Spleen (tissue), 11 donors: ENCODE results near the gene SLC7A6. TPM values are rescaled to one million over a fixed set of nuclear protein-coding genes. Genes with fewer than 3 reads are reported as not detected.
A peak's percentile ranks its signal among the peaks of the same experiment; 100 is the strongest.

ENCODE experiments used
- DNase-seq: peaks from one replicate; pipeline ENCODE4 v3.0.0-alpha.2; 2020
- H3K27ac ChIP-seq, 8 donors: fragments of 200-600 bp; sonication (generic) in 7 of 8; 1 replicate in 4 of 8; 2 replicates in 4 of 8; pipeline versions ENCODE4 v1.5.0 to v1.8.0; 2016 to 2021; ENCODE audit warnings: inconsistent platforms in 4 of 8, mild to moderate bottlenecking in 4 of 8, moderate library complexity in 1 of 8
- H3K27me3 ChIP-seq, 7 donors: fragments of 200-600 bp; sonication (generic) in 6 of 7; replicated peaks in 1 of 7; 1 replicate in 4 of 7; 2 replicates in 3 of 7; pipeline versions ENCODE4 v1.5.0 to v1.8.0; 2016 to 2021; ENCODE audit warnings: inconsistent platforms in 3 of 7, mild to moderate bottlenecking in 1 of 7
- H3K36me3 ChIP-seq, 6 donors: fragments of 200-600 bp; sonication (generic) in 5 of 6; 1 replicate in 4 of 6; 2 replicates in 2 of 6; pipeline versions ENCODE4 v1.5.0 to v1.8.0; 2016 to 2021; ENCODE audit warnings: inconsistent platforms in 2 of 6
- H3K4me1 ChIP-seq, 6 donors: fragments of 200-600 bp; sonication (generic) in 5 of 6; 1 replicate in 3 of 6; 2 replicates in 3 of 6; pipeline versions ENCODE4 v1.5.0 to v1.8.0; 2016 to 2021; ENCODE audit warnings: inconsistent platforms in 3 of 6
- H3K4me3 ChIP-seq, 8 donors: fragments of 200-600 bp; sonication (generic) in 7 of 8; 1 replicate in 4 of 8; 2 replicates in 4 of 8; pipeline versions ENCODE4 v1.5.0 to v1.8.0; 2016 to 2021; ENCODE audit warnings: inconsistent platforms in 4 of 8, mild to moderate bottlenecking in 4 of 8, moderate library complexity in 2 of 8
- H3K9me3 ChIP-seq, 8 donors: fragments of 200-600 bp; sonication (generic) in 7 of 8; 1 replicate in 4 of 8; 2 replicates in 4 of 8; pipeline versions ENCODE4 v1.5.0 to v1.8.0; 2016 to 2021; ENCODE audit warnings: inconsistent platforms in 4 of 8
- POLR2A ChIP-seq, 3 donors: fragments of 450-650 bp; IDR thresholded peaks; one replicate each; pipeline ENCODE4 v1.5.1; 2017; ENCODE audit warnings: antibody characterized with exemption in 3 of 3, mild to moderate bottlenecking in 1 of 3
- POLR2AphosphoS5 ChIP-seq, 3 donors: sonication (generic); formaldehyde crosslinking; IDR thresholded peaks; one replicate each; pipeline ENCODE4 v1.5.1; 2017; ENCODE audit warnings: antibody characterized with exemption in 3 of 3
- WGBS, 5 donors: extraction: QIAGEN DNeasy Blood & Tissue Kit in 3 of 5; methylation state at CpG; one replicate each; pipeline versions ENCODE4 v1.1.5 to v1.1.7; 2013 to 2018; 5-methylcytosine and 5-hydroxymethylcytosine counted together
- intact Hi-C: fragments of 100-400 bp; cut with DNase I; formaldehyde crosslinking; loops from one replicate; pipeline ENCODE4 v1.15.0; 2023; ENCODE audit warnings: low total_unique reads
- polyA plus RNA-seq, 3 donors: library from polyadenylated mRNA; stranded (reverse); fragments of 200-250 nt; gene quantifications; one replicate each; pipeline ENCODE4 v1.2.1, GENCODE V29; 2013
- total RNA-seq, 7 donors: library from RNA; depleted of rRNA in 3 of 7; stranded (reverse); fragments of >200 nt in 3 of 7; fragmentation: NEBNext Ultra II Directional in 4 of 7; extraction: Animal tissue kit (Norgen Biotek cat#: 25700) in 4 of 7; gene quantifications; one replicate each; pipeline versions ENCODE4 v1.1.0 to v1.2.1, GENCODE V29; 2016 to 2021
- TF ChIP-seq, protein P1 (sequence below), 11 experiments: fragments of 200-600 bp in 7 of 11; fragments of 450-650 bp in 4 of 11; sonication (generic) in 4 of 11; IDR thresholded peaks in 8 of 11; conservative IDR thresholded peaks in 3 of 11; 1 replicate in 7 of 11; 2 replicates in 4 of 11; pipeline versions ENCODE4 v1.4.0 to v1.8.0; 2016 to 2021; ENCODE audit warnings: antibody characterized with exemption in 11 of 11, inconsistent platforms in 4 of 11, mild to moderate bottlenecking in 1 of 11
- donor health status: healthy with polysubstance abuse.
- donor health status: DM: no; HTN: no; CAD: no; lungs with moderate emphysema.
- donor health status: DM: no; HTN: no; CAD: no.
- donor health status: Bipolar disorder and iron deficiency.
- donor health status: healthy.
- donor health status: DM: no; HTN: no; CAD: no.
- donor health status: DM: yes; HTN: yes; CAD: no.

SLC7A6 gene
- total and polyA plus RNA-seq, 10 donors = 9.8 to 62.8 (median 46.1) TPM

- H3K4me3 ChIP-seq = no peak overlapping the region
- DNase-seq = no peak
Observed at GRCh38 chr16:68232335-68232734, 32.0 kb upstream of the SLC7A6 start.

DNA sequence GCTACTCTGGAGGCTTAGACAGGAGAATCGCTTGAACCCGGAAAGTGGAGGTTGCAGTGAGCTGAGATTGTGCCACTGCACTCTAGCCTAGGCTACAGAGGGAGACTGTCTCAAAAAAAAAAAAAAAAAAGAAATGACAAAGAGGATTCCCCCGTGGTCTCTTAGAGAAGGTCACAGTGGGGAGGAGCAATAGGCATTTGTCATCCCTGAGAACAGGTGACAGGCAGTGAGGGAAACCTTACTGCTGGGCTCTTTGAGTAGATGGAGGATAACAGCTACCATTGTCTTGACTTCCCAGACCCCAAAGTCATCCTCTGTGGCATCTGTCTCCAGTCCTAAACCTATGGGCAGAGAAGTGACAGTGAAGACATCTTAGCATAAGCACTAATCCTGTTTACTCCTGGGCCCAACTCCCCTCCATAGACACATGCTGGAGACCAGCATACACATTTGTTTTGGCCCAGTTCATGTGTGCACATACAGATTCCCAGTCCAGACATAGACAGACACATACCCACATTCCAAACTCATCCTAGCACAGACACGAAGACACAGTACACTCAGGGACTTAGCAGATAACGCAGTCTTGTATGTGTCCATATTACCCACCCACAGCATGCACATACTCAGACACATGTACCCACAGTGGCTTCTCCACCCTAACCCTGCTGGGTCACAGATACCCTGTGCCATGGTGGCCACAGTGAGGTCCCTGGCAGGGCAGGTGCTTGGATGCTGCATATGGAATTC, 31.1 kb upstream of the SLC7A6 start:
- intact Hi-C loops = no loop called here
- no peak for DNase-seq
- peaks cover 15 to 58% (median 28%) of the 10 kb centered on the region in 6 donors for H3K4me1 ChIP-seq
- TF ChIP-seq POLR2AphosphoS5 (IDR thresholded peaks at IDR 0.05) (no peak), POLR2A (IDR thresholded peaks at IDR 0.05) (no peak)
- TF ChIP-seq, protein P1, sequence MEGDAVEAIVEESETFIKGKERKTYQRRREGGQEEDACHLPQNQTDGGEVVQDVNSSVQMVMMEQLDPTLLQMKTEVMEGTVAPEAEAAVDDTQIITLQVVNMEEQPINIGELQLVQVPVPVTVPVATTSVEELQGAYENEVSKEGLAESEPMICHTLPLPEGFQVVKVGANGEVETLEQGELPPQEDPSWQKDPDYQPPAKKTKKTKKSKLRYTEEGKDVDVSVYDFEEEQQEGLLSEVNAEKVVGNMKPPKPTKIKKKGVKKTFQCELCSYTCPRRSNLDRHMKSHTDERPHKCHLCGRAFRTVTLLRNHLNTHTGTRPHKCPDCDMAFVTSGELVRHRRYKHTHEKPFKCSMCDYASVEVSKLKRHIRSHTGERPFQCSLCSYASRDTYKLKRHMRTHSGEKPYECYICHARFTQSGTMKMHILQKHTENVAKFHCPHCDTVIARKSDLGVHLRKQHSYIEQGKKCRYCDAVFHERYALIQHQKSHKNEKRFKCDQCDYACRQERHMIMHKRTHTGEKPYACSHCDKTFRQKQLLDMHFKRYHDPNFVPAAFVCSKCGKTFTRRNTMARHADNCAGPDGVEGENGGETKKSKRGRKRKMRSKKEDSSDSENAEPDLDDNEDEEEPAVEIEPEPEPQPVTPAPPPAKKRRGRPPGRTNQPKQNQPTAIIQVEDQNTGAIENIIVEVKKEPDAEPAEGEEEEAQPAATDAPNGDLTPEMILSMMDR (IDR thresholded peaks at IDR 0.05 in 8 of 11, conservative IDR thresholded peaks at IDR 0.05 in 3 of 11) = no peak
- 77 to 86% (median 83%) methylated on average over 4 to 5 of the region's 5 CpGs for WGBS, 5 donors
- peaks cover 0 to 20% (median 0%) of the 10 kb centered on the region in 7 donors for H3K27me3 ChIP-seq
- H3K4me3 ChIP-seq = no peak overlapping the region
- peak overlapping the region in 2 of 8 donors; percentile 18 to 36 for H3K27ac ChIP-seq
- no peaks in the 10 kb centered on the region for H3K9me3 ChIP-seq
- H3K36me3 ChIP-seq = peaks cover 0 to 35% (median 13%) of the 10 kb centered on the region in 6 donors

More at GRCh38 chr16:68232335-68232734, 32.0 kb upstream of the SLC7A6 start:
- H3K9me3 ChIP-seq = no peaks in the 10 kb centered on the region
- 80 to 89% (median 87%) methylated on average over 10 to 16 of the region's 16 CpGs for WGBS, 5 donors
- intact Hi-C loops = no loop called here
- H3K27ac ChIP-seq = no peak overlapping the region
- peaks cover 0 to 41% (median 16%) of the 10 kb centered on the region in 6 donors for H3K36me3 ChIP-seq
- peaks cover 19 to 61% (median 30%) of the 10 kb centered on the region in 6 donors for H3K4me1 ChIP-seq
- peak in 1 of 3 donors; percentile 67 for TF ChIP-seq POLR2AphosphoS5 (IDR thresholded peaks at IDR 0.05)
- TF ChIP-seq, protein P1 (IDR thresholded peaks at IDR 0.05 in 8 of 11, conservative IDR thresholded peaks at IDR 0.05 in 3 of 11) = no peak
- peaks cover 0 to 20% (median 0%) of the 10 kb centered on the region in 7 donors for H3K27me3 ChIP-seq

- peaks cover 0 to 20% (median 0%) of the 10 kb centered on the region in 7 donors for H3K27me3 ChIP-seq
- H3K27ac ChIP-seq = peak overlapping the region in 2 of 8 donors; percentile 18 to 36
- TF ChIP-seq, protein P1 (IDR thresholded peaks at IDR 0.05 in 8 of 11, conservative IDR thresholded peaks at IDR 0.05 in 3 of 11) = no peak
- peak in 2 of 3 donors; percentile 4 to 19 for TF ChIP-seq POLR2AphosphoS5 (IDR thresholded peaks at IDR 0.05)
- 55 to 75% (median 63%) methylated on average over 5 to 8 of the region's 8 CpGs for WGBS, 5 donors
- H3K36me3 ChIP-seq = peaks cover 0 to 29% (median 13%) of the 10 kb centered on the region in 6 donors
- intact Hi-C loops = no loop called here
- no peak overlapping the region for H3K4me3 ChIP-seq
- H3K9me3 ChIP-seq = no peaks in the 10 kb centered on the region
- peaks cover 18 to 58% (median 34%) of the 10 kb centered on the region in 6 donors for H3K4me1 ChIP-seq
- no peak for DNase-seq
Observed at GRCh38 chr16:68233835-68234187, 30.5 kb upstream of the SLC7A6 start.
